HG03280 (cell line): ENCODE results near the gene WDR17.
"Not testable (repeated sequence)": the region's sequence is repeated elsewhere in the genome, so short reads cannot be mapped to it uniquely, and the experiment has no call there.

Experiments
- ATAC-seq: cut with Tn5 transposase; IDR thresholded peaks from one replicate; pipeline ENCODE4 v1.9.1; 2021; ENCODE audit warnings: mild to moderate bottlenecking, moderate library complexity; ENCODE audit not compliant: unreplicated experiment

The WDR17 gene

GRCh38 chr4:176189891-176190795 lies 124.5 kb downstream of the WDR17 start:
- ATAC-seq = no peak

GRCh38 chr4:176191974-176192373 lies 126.3 kb downstream of the WDR17 start:
- ATAC-seq = no peak

- ATAC-seq = no peak
Measured at GRCh38 chr4:176193126-176193525, 127.5 kb downstream of the WDR17 start.

- ATAC-seq = no peak
Measured at GRCh38 chr4:176193938-176194337, 128.3 kb downstream of the WDR17 start.

- peak; percentile 99 for ATAC-seq
Measured at GRCh38 chr4:176195184-176195978, 129.7 kb downstream of the WDR17 start, which contains the start of gene SPATA4. TSS of gene SPATA4 (minus strand) at chr4:176195585. CDS start at chr4:176195562, 23 bp downstream.

- ATAC-seq = no peak
Measured at GRCh38 chr4:176198316-176198903, 132.8 kb downstream of the WDR17 start.

GRCh38 chr4:176205299-176205698 lies 139.7 kb downstream of the WDR17 start:
- ATAC-seq = no peak

GRCh38 chr4:176207839-176208238 lies 142.2 kb downstream of the WDR17 start:
- no peak for ATAC-seq

- no peak for ATAC-seq
Measured at GRCh38 chr4:176209535-176209934, 143.9 kb downstream of the WDR17 start.

- no peak for ATAC-seq
Measured at GRCh38 chr4:176210101-176210500, 144.5 kb downstream of the WDR17 start.

GRCh38 chr4:176210579-176211296 lies 145.1 kb downstream of the WDR17 start:
- no peak for ATAC-seq

- not testable (repeated sequence) for ATAC-seq
Measured at GRCh38 chr4:176212351-176212750, 146.7 kb downstream of the WDR17 start.

- ATAC-seq = no peak
Measured at GRCh38 chr4:176217510-176217909, 151.9 kb downstream of the WDR17 start.

GRCh38 chr4:176222149-176222548 lies 156.5 kb downstream of the WDR17 start:
- ATAC-seq = no peak

- no peak for ATAC-seq
Measured at GRCh38 chr4:176223561-176223960, 157.9 kb downstream of the WDR17 start.

- no peak for ATAC-seq
Measured at GRCh38 chr4:176226736-176227135, 161.1 kb downstream of the WDR17 start.

- no peak for ATAC-seq
Measured at GRCh38 chr4:176229645-176230044, 164.0 kb downstream of the WDR17 start.
